Ovary (tissue), 9 donors: ENCODE measurements around the gene SCN4B. TPM values are rescaled to one million over a fixed set of nuclear protein-coding genes. Genes with fewer than 3 reads are reported as not detected.

Experiments used
- DNase-seq, 5 donors: peaks; one replicate each; pipeline ENCODE4 v3.0.0-alpha.2; 2019 to 2020
- H3K27ac ChIP-seq, 2 donors: fragments of 200-600 bp; one replicate each; pipeline versions ENCODE4 v1.5.1 to v1.8.0; 2019 to 2022
- H3K27me3 ChIP-seq: fragments of 200-600 bp; one replicate; pipeline ENCODE4 v1.8.0; 2022
- H3K36me3 ChIP-seq: fragments of 200-600 bp; sonication (generic); one replicate; pipeline ENCODE4 v1.5.1; 2019
- H3K4me1 ChIP-seq: one replicate; pipeline ENCODE4 v1.8.1; 2013; ENCODE audit warnings: mild to moderate bottlenecking, moderate library complexity; ENCODE audit not compliant: insufficient read depth
- H3K4me3 ChIP-seq: fragments of 200-600 bp; sonication (generic); one replicate; pipeline ENCODE4 v1.5.1; 2017
- H3K9me3 ChIP-seq, 2 donors: fragments of 200-600 bp in 1 of 2; sonication (generic) in 1 of 2; one replicate each; pipeline versions ENCODE4 v1.5.1 to v1.8.1; 2013 to 2019; ENCODE audit warnings: mild to moderate bottlenecking in 1 of 2, moderate library complexity in 1 of 2
- EP300 ChIP-seq: sonication (generic); formaldehyde crosslinking; IDR thresholded peaks from one replicate; pipeline ENCODE4 v1.6.1; 2017; ENCODE audit warnings: antibody characterized with exemption
- POLR2A ChIP-seq: fragments of 450-650 bp; IDR thresholded peaks from one replicate; pipeline ENCODE4 v1.6.1; 2017; ENCODE audit warnings: antibody characterized with exemption, mild to moderate bottlenecking, moderate library complexity
- WGBS, 3 donors: extraction: QIAGEN DNeasy Blood & Tissue Kit in 1 of 3; methylation state at CpG; one replicate each; pipeline versions ENCODE4 v1.1.5 to v1.1.7; 2013 to 2017; 5-methylcytosine and 5-hydroxymethylcytosine counted together
- intact Hi-C, 4 donors: fragments of 100-400 bp; cut with DNase I; formaldehyde crosslinking; loops; one replicate each; pipeline versions ENCODE4 v1.11.0 to v1.15.1; 2022 to 2023
- polyA plus RNA-seq, 2 donors: library from polyadenylated mRNA; stranded (reverse); fragments of 200-250 nt in 1 of 2; fragments of 350-450 nt in 1 of 2; fragmentation: Illumina TruSeq in 1 of 2; extraction: RNeasy Lipid Tissue Mini Kit (QIAGEN cat#74804) in 1 of 2; gene quantifications; one replicate each; pipeline ENCODE4 v1.2.3, GENCODE V29; 2013 to 2014
- total RNA-seq, 7 donors: library from RNA; depleted of rRNA in 2 of 7; stranded (reverse); fragments of >200 nt in 2 of 7; fragmentation: NEBNext Ultra II Directional in 3 of 7; extraction: Animal tissue kit (Norgen Biotek cat#: 25700) in 3 of 7; gene quantifications; one replicate each; pipeline versions ENCODE4 v1.1.0 to v1.2.4, GENCODE V29; 2016 to 2023
- TF ChIP-seq, protein P1 (sequence below), 3 donors: fragments of 450-650 bp in 2 of 3; fragments of 200-600 bp in 1 of 3; IDR thresholded peaks; one replicate each; pipeline versions ENCODE4 v1.5.1 to v1.8.0; 2016 to 2022; ENCODE audit warnings: antibody characterized with exemption in 3 of 3, mild to moderate bottlenecking in 1 of 3
- donor health status: DM: no; HTN: no; CAD: no; lungs with moderate emphysema.
- donor health status: DM: no; HTN: no; CAD: no.
- donor health status: Bipolar disorder and iron deficiency.
- donor health status: DM: yes; HTN: yes; CAD: no.
- donor health status: DM: no; HTN: no; CAD: no.
- donor health status: DM: yes; HTN: yes; CAD: no.

Gene SCN4B
- total and polyA plus RNA-seq, 9 donors, result 0.10 to 13.3 (median 0.52) TPM

DNA sequence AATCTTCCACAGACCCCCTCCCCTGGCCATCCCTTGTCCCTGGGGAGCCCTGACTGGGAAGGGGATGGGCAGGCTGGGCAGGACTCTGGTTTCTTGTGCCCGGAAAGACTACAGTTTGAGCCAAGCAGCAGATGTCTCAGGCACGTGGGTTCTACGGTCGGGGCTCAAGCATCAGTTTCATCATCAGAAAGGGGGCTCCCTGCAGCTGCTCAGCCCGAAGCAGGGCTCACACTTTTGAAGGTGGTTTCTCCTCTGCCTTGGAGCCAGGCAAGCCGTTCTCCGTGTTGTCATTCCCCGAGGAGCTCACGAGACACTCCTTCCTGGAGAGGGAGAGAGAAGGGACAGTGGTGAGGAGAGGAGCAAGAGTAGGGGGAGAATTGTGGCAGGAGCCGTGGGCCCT lies 15.8 kb downstream of the SCN4B start:
- Histone ChIP-seq H3K4me1 (no peaks in the 10 kb centered on the region), H3K27ac (no peak overlapping the region), H3K9me3 (no peaks in the 10 kb centered on the region), H3K36me3 (no peaks in the 10 kb centered on the region), H3K4me3 (no peak overlapping the region), H3K27me3 (no peaks in the 10 kb centered on the region)
- TF ChIP-seq, protein P1, sequence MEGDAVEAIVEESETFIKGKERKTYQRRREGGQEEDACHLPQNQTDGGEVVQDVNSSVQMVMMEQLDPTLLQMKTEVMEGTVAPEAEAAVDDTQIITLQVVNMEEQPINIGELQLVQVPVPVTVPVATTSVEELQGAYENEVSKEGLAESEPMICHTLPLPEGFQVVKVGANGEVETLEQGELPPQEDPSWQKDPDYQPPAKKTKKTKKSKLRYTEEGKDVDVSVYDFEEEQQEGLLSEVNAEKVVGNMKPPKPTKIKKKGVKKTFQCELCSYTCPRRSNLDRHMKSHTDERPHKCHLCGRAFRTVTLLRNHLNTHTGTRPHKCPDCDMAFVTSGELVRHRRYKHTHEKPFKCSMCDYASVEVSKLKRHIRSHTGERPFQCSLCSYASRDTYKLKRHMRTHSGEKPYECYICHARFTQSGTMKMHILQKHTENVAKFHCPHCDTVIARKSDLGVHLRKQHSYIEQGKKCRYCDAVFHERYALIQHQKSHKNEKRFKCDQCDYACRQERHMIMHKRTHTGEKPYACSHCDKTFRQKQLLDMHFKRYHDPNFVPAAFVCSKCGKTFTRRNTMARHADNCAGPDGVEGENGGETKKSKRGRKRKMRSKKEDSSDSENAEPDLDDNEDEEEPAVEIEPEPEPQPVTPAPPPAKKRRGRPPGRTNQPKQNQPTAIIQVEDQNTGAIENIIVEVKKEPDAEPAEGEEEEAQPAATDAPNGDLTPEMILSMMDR (IDR thresholded peaks at IDR 0.05), result no peak
- TF ChIP-seq EP300 (no peak), POLR2A (no peak)
- intact Hi-C loops, result no loop called here
- WGBS, 3 donors, result 70 to 73% (median 71%) methylated on average over 10 of the region's 10 CpGs
- no peak for DNase-seq

DNA sequence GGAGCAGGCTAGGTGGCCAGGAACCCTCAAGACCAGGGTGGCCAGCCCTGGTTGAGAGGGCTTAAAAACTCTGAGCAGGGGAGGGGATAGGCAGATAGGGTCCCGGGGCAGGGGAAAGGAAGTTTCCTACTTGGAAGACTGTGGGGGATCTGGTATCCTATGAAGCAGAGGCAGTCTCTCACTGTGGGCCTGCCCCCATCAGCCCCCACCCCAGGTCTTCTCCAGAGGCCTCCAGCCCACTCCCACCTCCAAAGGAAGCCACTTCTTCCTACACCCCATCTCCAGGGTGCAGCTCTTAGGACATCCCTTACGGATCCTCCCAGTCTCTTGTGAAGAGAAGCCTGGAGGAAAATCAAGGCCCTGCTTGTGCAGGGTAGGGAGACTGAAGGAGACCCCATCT lies 16.3 kb downstream of the SCN4B start:
- intact Hi-C loops, result no loop called here
- H3K27ac ChIP-seq, result no peak overlapping the region
- TF ChIP-seq, protein P1 (IDR thresholded peaks at IDR 0.05), result no peak
- H3K27me3 ChIP-seq, result no peaks in the 10 kb centered on the region
- no peak for DNase-seq
- H3K4me1 ChIP-seq, result no peaks in the 10 kb centered on the region
- 76 to 83% (median 80%) methylated on average over 2 of the region's 2 CpGs for WGBS, 3 donors
- no peaks in the 10 kb centered on the region for H3K36me3 ChIP-seq
- H3K9me3 ChIP-seq, result no peaks in the 10 kb centered on the region
- H3K4me3 ChIP-seq, result no peak overlapping the region

DNA sequence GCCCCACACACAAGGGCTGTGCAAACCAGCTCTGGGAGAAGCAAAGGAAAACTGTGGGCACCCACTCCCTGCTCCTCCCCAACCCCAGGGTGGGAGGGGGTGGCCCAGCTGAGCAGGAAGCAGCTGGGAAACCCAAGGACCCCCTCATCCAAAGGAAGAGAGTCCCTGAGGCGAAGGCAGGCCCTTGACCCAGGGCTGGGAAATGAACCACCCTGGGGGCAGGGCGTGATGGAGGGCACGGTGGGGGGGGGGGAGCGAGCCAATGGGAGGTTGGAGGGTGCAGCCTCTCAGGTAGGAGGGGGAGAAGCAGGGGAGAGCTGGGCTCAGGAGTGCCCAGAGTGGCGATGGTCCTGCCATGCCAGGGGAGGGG lies 16.8 kb downstream of the SCN4B start:
- intact Hi-C loops, result no loop called here
- Histone ChIP-seq H3K9me3 (no peaks in the 10 kb centered on the region), H3K4me1 (no peaks in the 10 kb centered on the region), H3K27me3 (no peaks in the 10 kb centered on the region), H3K4me3 (no peak overlapping the region), H3K36me3 (no peaks in the 10 kb centered on the region), H3K27ac (no peak overlapping the region)
- WGBS, 3 donors, result 83 to 84% (median 83%) methylated on average over 3 to 5 of the region's 5 CpGs
- no peak for DNase-seq
- TF ChIP-seq POLR2A (no peak), EP300 (no peak)
- TF ChIP-seq, protein P1 (IDR thresholded peaks at IDR 0.05), result no peak

DNA sequence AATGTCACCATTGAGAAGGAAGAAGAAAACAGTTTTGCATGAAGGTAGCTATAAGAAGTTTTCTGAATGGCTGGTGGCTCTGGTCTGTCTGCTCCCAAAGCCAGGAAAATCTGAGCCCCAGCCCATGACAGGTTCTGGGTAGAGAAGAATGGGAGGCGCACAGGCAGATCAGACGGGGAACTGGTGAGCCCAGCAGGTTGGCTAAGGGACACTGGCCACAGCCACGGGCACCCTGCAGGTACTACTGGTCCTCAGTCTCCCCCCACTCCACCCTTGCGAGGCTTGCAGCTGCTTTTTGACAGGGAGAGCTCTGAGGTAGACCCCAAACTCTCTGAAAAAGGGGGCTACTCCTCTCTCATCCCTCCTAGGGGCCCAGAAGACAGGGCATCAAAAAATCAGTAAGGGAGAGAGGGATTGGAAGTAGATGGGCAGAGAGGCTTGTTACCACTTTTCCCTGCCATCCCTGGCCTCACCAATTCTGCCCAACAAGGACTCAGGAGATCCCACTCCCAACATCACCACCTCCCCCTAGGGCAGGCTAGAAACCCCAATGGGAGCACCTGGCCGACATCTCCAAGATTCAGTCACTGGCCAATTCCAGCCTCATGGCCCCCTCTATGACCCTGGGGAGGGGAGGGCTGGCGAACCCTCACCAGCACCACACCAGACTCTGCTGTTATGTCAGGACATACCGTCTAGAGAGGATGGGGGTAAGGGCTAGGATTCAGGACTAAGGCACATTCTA lies 17.4 kb downstream of the SCN4B start:
- no peak overlapping the region for H3K27ac ChIP-seq
- H3K4me3 ChIP-seq, result no peak overlapping the region
- intact Hi-C loops, result no loop called here
- no peaks in the 10 kb centered on the region for H3K27me3 ChIP-seq
- no peaks in the 10 kb centered on the region for H3K4me1 ChIP-seq
- H3K9me3 ChIP-seq, result no peaks in the 10 kb centered on the region
- H3K36me3 ChIP-seq, result no peaks in the 10 kb centered on the region
- DNase-seq, result no peak
- TF ChIP-seq, protein P1 (IDR thresholded peaks at IDR 0.05), result no peak
- TF ChIP-seq EP300 (no peak), POLR2A (no peak)
- WGBS, 3 donors, result 71 to 86% (median 76%) methylated on average over 7 of the region's 7 CpGs
